ENCODE data around the gene ZSCAN22.
"Not testable (repeated sequence)": the region's sequence is repeated elsewhere in the genome, so short reads cannot be mapped to it uniquely, and the experiment has no call there.

The ZSCAN22 gene

DNA sequence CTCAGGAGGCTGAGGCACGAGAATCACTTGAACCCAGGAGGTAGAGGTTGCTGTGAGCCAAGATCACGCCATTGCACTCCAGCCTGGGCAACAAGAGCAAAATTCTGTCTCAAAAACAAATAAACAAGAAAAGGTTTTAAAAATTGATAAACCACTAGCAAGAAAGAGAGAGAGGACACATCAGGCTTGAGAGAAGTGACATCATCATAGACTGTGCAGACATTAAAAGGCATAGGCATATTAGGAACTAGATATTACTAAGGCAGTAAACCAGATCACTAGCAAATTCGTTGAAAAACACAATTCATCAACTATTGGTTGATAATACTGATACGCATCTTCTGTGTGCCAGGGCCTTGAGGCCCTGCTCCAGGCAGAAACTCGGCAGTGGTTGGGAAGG, 18.8 kb downstream of the ZSCAN22 start:
- DNase-seq (ENCODE audit: low read depth) = no peak

DNA sequence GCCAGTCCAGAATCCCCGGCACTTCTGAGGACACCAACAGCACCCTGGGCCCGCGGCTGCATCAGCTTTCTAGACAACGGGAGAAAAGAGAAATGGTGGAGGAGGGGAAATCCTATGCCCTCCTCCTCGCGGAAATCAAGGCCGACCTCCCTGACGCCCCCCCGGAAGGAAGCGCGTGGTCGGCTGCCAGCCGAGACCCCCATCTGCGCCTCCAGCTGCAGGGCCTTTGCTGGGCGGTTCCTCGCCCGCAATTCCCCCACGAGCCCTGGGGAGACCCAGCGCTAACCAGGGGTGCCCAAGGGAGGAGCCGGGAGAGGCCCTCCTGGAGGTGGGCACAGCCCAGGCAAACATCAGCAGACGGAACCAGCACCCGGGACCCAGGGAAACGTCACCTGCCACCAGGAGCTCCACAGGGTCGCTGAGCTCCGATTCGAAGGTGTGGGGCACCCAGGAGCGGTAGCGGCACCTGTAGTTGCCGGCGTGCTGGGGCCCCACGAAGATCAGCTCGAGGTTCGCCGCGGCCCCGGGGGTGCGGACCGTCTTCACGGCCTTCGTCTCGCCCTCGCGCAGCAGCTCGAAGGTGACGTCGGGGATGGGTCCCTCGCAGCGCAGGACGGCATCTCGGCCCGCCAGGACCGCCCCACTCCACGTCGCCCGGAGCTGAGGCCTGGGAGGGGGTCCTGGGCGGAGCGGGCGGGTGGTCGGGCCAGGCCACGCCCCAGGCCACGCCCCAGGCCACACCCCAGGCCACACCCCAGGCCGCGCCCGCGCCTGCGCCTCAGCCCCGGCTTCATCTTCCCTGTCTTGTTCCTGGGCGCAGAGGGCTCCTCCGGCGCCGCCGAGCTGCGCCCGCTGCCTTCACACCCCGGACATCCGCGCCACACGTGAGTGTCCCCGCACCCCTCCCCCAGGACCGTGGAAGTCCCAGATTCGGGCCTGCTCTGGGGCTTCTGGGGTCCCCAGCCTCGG, 20.5 kb downstream of the ZSCAN22 start:
- peak; percentile 57 for DNase-seq (ENCODE audit: low read depth)
- peak overlapping the region; percentile 77 for H3K4me3 ChIP-seq (replicated peaks; ENCODE audit: low read depth, low read length)
- TF ChIP-seq, protein P1, sequence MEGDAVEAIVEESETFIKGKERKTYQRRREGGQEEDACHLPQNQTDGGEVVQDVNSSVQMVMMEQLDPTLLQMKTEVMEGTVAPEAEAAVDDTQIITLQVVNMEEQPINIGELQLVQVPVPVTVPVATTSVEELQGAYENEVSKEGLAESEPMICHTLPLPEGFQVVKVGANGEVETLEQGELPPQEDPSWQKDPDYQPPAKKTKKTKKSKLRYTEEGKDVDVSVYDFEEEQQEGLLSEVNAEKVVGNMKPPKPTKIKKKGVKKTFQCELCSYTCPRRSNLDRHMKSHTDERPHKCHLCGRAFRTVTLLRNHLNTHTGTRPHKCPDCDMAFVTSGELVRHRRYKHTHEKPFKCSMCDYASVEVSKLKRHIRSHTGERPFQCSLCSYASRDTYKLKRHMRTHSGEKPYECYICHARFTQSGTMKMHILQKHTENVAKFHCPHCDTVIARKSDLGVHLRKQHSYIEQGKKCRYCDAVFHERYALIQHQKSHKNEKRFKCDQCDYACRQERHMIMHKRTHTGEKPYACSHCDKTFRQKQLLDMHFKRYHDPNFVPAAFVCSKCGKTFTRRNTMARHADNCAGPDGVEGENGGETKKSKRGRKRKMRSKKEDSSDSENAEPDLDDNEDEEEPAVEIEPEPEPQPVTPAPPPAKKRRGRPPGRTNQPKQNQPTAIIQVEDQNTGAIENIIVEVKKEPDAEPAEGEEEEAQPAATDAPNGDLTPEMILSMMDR (IDR thresholded peaks at IDR 0.05; ENCODE audit: low read length, missing control alignments) = no peak

More for the DNA sequence above, 18.8 kb downstream of the ZSCAN22 start:
- no peak overlapping the region for H3K4me3 ChIP-seq (replicated peaks; ENCODE audit: low read depth, low read length)
- TF ChIP-seq, protein P1 (IDR thresholded peaks at IDR 0.05; ENCODE audit: low read length, missing control alignments) = no peak

DNA sequence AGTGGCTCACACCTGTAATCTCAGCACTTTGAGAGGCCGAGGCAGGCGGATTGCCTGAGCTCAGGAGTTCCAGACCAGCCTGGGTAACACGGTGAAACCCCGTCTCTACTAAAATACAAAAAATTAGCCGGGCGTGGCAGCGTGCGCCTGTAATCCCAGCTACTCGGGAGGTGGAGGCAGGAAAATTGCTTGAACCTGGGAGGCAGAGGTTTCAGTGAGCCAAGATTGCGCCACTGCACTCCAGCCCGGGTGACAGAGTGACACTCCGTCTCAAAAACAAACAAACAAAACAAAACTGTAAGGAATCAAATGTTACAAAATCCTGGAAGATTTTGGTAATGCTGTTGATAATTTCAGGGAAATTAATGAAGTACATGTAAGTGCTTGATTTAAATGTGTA, 21.3 kb downstream of the ZSCAN22 start:
- DNase-seq (ENCODE audit: low read depth) = not testable (repeated sequence)

DNA sequence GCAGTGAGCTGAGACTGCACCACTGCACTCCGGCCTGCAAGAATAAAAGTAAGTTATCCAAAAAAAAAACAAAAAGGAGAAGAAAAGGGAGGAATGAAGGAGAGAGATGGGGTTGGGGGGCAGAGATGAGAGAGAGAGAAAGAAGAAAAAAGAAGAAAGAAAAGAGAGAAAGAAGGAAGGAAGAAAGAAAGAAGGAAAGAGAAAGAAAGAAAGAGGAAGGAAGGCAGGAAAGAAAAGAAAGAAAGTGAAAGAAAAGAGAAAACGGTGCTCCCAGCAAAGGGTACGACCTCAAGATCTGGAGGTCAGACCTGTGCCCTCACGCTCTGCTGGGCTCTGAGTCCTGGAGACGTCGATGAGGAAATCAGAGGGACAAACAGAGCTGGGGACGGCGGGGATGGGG, 22.8 kb downstream of the ZSCAN22 start:
- TF ChIP-seq, protein P1 (IDR thresholded peaks at IDR 0.05; ENCODE audit: low read length, missing control alignments) = no peak
- H3K4me3 ChIP-seq (replicated peaks; ENCODE audit: low read depth, low read length) = no peak overlapping the region
- DNase-seq (ENCODE audit: low read depth) = no peak

More for the DNA sequence above, 21.3 kb downstream of the ZSCAN22 start:
- peak overlapping the region; percentile 77 for H3K4me3 ChIP-seq (replicated peaks; ENCODE audit: low read depth, low read length)

DNA sequence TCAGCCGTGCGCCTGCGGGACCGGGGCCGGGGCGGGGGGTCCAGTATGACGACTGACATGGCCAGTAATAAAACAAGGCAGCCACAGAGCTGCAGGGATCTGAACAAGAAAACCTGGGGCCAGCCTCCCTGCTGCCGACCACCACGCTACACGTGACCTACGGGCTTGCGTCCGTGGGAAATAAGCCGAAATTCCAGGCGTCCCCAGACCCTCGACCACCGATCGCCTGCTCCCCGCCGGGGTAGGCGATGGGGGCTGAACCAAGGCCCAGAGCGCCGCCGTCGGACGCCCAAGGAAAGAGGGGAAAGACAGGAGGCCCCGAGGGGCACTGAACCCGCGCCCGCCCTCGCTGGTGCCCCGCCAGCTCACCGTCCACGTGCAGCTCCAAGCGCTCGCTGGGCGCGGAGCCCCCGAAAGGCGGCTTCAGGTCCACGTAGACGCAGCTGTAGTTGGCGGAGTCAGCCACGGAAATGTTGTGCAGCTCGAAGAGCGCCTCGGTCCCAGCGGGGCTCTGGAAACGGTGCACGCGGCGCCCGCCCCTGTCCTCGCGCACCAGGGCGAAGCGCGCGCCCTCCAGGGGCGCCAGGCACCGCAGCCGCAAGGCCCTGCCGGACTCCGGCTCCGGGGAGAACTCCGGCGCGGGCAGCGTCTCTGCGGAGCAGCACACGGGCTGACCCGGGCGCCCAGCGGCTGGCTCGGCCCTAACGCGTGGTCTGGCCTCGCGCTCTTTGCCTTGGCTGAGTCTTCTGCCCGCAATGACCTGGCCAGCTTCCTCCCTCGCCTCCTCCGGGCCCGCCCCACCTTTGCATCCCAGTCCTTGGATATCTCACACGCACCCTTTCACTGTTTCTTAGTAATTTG, 23.4 kb downstream of the ZSCAN22 start:
- no peak for DNase-seq (ENCODE audit: low read depth)
- H3K4me3 ChIP-seq (replicated peaks; ENCODE audit: low read depth, low read length) = no peak overlapping the region
- TF ChIP-seq, protein P1 (IDR thresholded peaks at IDR 0.05; ENCODE audit: low read length, missing control alignments) = no peak

DNA sequence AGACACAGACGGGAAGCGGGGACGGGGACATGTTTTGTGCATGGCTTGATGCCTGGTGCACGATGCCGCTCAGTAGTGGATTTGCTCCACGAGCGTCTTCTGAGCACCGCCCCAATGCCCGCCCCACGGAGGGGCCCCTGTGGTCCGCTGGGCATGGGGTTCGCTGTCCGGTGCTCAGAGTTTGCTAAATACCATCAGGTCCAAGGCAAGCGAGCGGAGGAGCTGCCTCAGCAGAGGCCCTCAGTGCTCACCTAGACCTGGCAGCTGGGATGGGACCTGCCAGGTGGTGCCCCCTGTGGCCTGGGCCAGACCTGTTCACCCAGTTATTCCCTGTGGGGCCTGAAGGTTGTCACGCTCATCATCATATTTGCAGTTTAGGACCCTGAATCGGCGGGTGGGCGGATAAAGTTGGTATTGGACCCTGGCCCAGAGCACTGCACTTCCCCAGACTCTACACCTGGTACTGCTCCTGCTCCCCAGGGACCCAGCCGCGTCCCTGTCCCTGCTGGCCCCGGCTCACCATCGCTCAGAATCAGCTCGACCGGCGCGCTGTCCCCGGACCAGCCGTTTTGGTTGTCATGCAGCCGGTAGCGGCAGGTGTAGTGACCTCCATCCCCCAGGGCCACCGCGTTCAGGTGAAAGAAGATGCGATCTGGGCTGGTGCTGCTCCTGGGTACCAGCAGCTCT, 24.2 kb downstream of the ZSCAN22 start:
- no peak overlapping the region for H3K4me3 ChIP-seq (replicated peaks; ENCODE audit: low read depth, low read length)
- DNase-seq (ENCODE audit: low read depth) = no peak
- TF ChIP-seq, protein P1 (IDR thresholded peaks at IDR 0.05; ENCODE audit: low read length, missing control alignments) = no peak

DNA sequence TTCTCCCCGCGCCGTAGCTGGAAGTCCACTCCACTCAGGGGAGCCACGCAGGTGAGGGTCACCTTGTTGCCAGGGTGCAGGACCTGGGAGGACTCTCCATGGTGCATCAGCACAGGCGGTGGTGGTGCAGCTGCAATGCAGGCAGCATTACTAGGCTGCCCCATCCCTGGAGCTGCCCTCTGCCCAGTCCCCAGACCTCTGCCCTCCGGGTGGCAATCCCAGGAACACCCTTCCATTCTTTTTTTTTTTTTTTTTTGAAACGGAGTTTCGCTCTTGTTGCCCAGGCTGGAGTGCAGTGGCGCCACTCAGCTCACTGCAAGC, 24.7 kb downstream of the ZSCAN22 start:
- H3K4me3 ChIP-seq (replicated peaks; ENCODE audit: low read depth, low read length) = no peak overlapping the region
- TF ChIP-seq, protein P1 (IDR thresholded peaks at IDR 0.05; ENCODE audit: low read length, missing control alignments) = no peak
- no peak for DNase-seq (ENCODE audit: low read depth)
